Rectal smooth muscle tissue (tissue), 1 donor: ENCODE measurements around the gene GPRIN1.

Source experiments
- H3K27ac ChIP-seq: one replicate; pipeline ENCODE4 v1.7.0; 2013; ENCODE audit warnings: low read depth, low read length, inconsistent platforms
- H3K27me3 ChIP-seq: one replicate; pipeline ENCODE4 v1.7.0; 2013; ENCODE audit warnings: low read length; ENCODE audit not compliant: control insufficient read depth, insufficient read depth
- H3K36me3 ChIP-seq: one replicate; pipeline ENCODE4 v1.7.0; 2013; ENCODE audit warnings: low read length; ENCODE audit not compliant: control insufficient read depth, insufficient read depth
- H3K4me1 ChIP-seq: one replicate; pipeline ENCODE4 v1.7.0; 2013; ENCODE audit warnings: low read length; ENCODE audit not compliant: control insufficient read depth, insufficient read depth
- H3K4me3 ChIP-seq: one replicate; pipeline ENCODE4 v1.7.0; 2013; ENCODE audit warnings: low read length
- H3K9ac ChIP-seq: one replicate; pipeline ENCODE4 v1.7.0; 2013; ENCODE audit warnings: low read length

Gene GPRIN1

DNA sequence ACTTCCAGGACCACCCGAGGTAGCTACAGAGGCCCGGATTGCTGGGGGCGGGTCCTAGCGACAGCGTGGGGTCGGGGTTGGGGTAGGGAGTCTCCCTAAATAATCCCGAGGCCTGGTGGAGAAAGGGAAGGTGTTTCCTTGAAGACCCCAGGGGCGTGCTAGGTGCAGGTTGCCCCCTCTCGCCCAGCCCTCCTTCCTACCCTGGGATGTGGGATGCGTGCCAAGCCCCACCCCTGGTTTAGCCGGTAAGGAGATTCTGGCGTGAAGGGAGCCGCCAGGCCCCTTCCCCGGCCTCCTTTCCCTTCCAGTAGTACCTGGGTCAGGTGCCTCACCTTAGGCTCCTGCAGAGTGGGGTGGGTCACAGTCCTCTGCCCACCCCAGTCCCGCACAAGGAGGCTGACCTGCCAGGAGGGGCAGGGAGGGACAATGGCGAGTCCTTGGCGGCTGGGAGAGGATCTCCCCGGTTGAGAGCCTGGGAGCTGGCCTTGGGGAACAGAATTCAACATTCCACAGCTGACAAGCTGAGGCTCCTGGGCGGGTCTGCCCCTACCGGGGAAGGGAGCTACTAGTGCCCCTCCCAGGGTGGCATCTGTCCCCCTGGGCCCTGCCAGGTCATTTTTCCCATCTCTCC lies 38.0 kb upstream of the GPRIN1 start:
- Histone ChIP-seq H3K4me1 (peaks cover 6% of the 10 kb centered on the region), H3K4me3 (peak overlapping the region; percentile 85), H3K9ac (peak overlapping the region; percentile 68), H3K27me3 (no peaks in the 10 kb centered on the region), H3K27ac (peak overlapping the region; percentile 64), H3K36me3 (peaks cover under 1% of the 10 kb centered on the region)

DNA sequence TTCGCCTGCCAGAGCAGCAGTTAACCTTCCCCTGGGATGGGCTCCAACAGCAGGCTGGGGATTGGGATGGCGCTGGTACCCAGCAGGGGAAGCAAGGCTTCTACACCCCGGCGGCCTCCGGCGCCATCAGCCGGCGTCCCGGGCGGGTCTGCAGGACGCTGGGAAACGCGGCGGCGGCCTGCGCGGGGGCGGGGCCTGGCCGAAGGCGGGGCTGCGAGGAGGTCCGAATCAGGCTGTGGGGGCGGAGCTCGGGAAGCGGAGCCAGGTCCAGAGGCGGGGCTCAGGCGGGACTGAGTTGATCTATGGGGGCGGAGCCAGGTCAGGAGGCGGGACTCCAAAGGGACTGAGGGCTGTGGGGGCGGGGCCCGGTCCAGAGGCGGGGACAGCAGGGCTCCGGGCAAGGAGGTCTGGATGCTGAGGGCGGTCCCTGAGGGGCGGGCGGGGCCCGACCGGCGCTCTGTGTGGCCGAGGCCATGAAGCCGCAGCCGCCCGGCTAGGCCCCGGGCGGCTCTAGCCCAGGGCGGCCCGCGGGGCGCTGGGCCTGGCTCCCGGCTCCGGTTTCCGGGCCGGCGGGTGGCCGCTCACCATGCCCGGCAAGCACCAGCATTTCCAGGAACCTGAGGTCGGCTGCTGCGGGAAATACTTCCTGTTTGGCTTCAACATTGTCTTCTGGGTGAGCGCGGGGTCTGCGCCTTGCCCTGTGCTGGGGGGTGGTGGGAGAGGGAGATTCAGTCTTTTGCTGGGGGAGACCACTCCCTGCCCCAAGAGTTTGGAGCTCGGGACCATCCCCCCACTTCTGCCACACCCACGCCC lies 37.3 kb upstream of the GPRIN1 start, which contains the start of gene TSPAN17:
TSPAN17 (plus strand) TSS at position 455 of the 813 bp plus-strand sequence; CDS start at position 587, 132 bp downstream.
- H3K36me3 ChIP-seq: no peaks in the 10 kb centered on the region
- H3K27me3 ChIP-seq: no peaks in the 10 kb centered on the region
- H3K4me3 ChIP-seq: peak within 1 kb of the TSS; percentile 85
- H3K27ac ChIP-seq: peak within 1 kb of the TSS; percentile 77
- peak within 1 kb of the TSS; percentile 68 for H3K9ac ChIP-seq
- H3K4me1 ChIP-seq: peaks cover 6% of the 10 kb centered on the region

DNA sequence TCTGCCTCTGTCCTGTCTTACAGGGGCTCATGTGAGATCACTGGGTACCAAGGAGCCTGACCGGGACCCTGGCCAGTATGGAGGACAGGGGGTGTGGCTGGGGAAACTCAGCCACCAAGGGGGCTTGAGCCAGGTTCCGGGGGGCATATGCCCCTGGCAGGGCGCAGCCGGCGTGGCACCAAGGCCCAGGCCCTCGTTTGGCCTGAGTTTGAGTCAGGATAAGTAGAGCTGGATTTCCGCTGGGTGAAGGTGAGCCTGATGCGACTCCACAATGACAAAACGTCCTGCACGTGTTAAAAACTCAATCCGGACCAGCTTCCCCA lies 36.7 kb upstream of the GPRIN1 start:
- Histone ChIP-seq H3K4me3 (peak overlapping the region; percentile 77), H3K9ac (peak overlapping the region; percentile 7), H3K27me3 (no peaks in the 10 kb centered on the region), H3K36me3 (no peaks in the 10 kb centered on the region), H3K4me1 (peaks cover 6% of the 10 kb centered on the region), H3K27ac (peak overlapping the region; percentile 77)

DNA sequence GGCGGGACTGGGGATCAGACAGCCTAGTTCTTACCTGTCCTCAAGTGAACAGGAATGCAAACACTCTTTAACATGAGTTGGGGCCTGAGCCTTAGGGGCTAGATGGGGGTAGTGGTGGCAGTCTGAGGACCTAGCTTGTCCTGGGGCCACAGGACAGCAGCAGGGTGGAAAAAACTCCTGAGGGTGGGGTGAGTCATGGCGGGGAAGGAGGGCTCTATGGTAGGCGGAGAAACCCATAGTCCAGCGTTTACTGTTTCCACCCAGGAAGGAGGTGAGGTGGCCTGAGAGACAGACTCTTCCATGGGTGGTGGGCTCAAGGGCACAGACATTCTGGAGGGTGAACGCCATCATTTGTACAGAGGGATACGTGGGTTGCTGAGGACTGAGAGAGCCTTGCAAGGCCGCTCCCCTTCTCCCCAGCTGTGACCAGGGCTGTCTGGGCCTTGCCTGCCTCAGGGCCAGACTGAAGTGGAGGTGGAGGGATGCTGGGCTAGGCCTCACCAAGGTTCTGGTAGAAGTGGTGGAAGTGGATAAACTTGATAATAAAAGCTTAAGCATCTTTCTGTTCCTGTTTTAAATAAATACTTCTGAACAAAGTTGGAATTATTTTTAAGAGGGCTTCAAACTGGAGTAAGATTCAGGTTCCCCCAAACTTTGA lies 36.2 kb upstream of the GPRIN1 start:
- peak overlapping the region; percentile 77 for H3K4me3 ChIP-seq

DNA sequence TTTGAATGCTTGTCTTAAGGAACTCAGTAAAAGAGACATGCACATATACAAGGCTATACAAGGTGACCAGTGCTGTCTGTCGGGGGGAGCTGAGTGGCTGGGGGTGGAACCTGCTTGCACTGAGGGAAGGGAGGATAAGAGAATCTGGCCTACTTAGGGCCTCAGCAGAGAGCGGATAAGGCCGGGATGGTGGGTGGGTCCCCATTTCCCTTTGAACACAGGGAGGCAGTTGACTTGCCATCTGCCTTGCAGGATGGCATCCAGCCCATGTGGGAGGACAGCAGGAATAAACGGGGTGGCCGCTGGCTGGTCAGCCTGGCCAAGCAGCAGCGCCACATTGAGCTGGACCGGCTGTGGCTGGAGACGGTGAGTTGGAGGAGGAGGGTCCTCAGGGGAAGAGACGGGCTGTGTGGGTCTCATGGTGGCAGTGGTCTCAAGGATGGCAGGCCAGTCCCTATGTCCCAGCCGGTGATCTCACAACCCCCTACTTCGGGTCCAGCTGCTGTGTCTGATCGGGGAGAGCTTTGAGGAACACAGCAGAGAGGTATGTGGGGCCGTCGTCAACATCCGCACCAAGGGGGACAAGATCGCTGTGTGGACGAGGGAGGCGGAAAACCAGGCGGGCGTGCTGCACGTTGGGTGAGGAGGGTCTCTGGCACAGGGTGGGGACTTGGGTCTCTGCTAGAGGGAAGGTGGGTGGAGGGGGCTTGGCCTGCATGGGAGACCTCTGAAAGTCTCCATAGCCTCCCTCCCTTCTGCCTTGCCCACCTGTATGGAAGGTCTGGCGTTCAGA lies 35.1 kb upstream of the GPRIN1 start:
- no peak overlapping the region for H3K9ac ChIP-seq

More for the DNA sequence above, 36.2 kb upstream of the GPRIN1 start:
- no peaks in the 10 kb centered on the region for H3K36me3 ChIP-seq
- no peak overlapping the region for H3K27ac ChIP-seq
- H3K4me1 ChIP-seq: peaks cover 6% of the 10 kb centered on the region
- H3K27me3 ChIP-seq: no peaks in the 10 kb centered on the region
- H3K9ac ChIP-seq: no peak overlapping the region

DNA sequence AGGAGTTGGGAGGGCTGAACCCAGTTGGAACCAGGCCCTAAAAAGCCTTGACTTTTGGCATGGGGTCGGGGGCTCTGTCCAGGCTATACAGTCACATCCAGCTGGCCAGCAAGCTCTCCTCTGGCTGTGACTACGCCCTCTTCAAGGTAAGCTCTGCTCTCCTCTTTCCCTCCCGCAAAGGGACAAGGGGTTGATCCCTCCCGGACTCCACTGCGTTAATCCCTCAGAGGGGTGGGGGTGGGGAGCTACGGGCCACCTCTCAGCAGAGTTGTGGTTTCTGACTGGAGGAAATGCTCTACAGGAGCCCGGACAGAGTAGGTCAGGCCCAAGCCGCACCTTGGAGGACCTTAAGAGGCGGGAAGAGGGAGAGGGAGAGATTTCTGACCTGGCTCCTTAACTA lies 34.3 kb upstream of the GPRIN1 start:
- Histone ChIP-seq H3K27ac (no peak overlapping the region), H3K4me3 (no peak overlapping the region), H3K9ac (no peak overlapping the region), H3K36me3 (no peaks in the 10 kb centered on the region), H3K27me3 (no peaks in the 10 kb centered on the region), H3K4me1 (peaks cover 6% of the 10 kb centered on the region)

More for the DNA sequence above, 35.1 kb upstream of the GPRIN1 start:
- peaks cover 6% of the 10 kb centered on the region for H3K4me1 ChIP-seq
- no peak overlapping the region for H3K4me3 ChIP-seq
- H3K27me3 ChIP-seq: no peaks in the 10 kb centered on the region
- H3K27ac ChIP-seq: no peak overlapping the region
- no peaks in the 10 kb centered on the region for H3K36me3 ChIP-seq

DNA sequence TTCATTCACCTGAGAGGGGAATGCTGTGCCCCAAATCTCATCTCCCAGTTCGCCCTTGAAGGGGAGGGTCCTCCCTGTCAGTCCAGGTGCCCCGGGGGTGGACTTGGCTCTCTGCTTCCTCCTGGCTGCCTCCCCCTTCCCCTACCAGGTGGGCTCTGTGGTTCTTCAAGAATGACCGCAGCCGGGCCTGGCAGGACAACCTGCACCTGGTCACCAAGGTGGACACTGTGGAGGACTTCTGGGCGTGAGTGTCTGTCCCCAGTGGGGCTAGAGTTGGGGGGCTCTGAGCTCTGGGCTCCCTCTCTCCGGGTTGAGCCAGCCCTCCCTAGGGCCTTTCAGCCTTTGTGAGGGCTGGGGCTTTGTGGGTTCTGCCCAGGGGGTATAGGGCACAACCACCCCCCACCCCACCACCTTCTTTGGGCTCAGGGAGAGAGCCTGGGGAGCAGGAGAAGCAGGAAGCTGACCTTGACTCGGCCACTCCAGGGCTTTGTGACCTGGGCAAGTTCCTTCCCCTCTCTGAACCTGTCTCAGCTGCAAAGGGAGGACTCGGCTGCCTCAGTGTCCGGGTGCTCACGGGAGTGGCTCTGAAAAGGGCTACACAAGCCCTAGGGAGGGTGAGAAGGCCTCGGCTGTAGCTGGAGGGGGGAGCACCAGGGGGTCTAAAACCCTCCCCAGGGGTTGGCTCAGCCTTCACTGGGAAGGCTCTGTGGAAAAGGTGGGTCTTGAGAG lies 33.7 kb upstream of the GPRIN1 start:
- Histone ChIP-seq H3K9ac (no peak overlapping the region), H3K36me3 (no peaks in the 10 kb centered on the region), H3K27ac (no peak overlapping the region), H3K4me3 (no peak overlapping the region), H3K4me1 (peaks cover 6% of the 10 kb centered on the region), H3K27me3 (no peaks in the 10 kb centered on the region)

DNA sequence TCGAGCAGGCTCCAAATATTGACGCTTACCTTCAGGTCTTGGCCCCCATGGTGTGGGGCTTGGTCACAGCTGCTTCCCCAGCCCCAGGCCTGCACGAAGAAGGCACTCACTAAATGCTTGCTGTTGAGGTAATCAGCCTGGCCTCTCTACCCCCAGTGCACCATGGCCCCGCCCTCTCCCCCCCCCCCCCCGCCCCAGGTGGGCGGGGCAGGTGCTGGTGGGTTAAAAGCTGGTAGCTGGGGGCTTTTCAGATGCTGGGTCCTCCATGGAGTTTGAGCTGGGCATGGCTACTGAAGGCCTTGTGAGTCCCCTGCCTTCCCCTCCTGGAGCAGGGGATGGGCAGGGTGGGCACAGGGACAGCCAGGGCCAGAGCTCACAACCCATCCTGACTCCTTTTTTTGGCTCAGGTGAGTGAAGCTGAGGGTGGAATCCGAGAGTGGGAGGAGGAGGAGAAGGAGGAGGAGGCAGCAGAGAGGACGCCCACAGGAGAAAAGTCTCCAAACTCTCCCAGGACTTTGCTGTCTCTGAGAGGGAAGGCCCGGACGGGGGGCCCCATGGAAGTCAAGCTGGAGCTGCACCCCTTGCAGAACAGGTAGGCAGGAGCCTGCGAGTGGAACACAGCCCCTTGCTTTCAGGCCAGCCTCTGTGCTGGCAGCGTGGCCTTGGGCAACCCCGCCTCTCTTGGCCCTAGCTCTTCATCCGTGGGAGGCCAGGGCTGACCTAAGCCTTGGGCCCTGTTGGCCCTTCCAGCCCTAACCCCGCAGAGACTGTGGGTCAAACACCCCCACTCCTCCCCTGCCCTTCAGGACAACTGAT lies 32.9 kb upstream of the GPRIN1 start:
- Histone ChIP-seq H3K27ac (no peak overlapping the region), H3K4me1 (peaks cover under 1% of the 10 kb centered on the region), H3K9ac (no peak overlapping the region), H3K27me3 (no peaks in the 10 kb centered on the region), H3K36me3 (no peaks in the 10 kb centered on the region), H3K4me3 (no peak overlapping the region)

DNA sequence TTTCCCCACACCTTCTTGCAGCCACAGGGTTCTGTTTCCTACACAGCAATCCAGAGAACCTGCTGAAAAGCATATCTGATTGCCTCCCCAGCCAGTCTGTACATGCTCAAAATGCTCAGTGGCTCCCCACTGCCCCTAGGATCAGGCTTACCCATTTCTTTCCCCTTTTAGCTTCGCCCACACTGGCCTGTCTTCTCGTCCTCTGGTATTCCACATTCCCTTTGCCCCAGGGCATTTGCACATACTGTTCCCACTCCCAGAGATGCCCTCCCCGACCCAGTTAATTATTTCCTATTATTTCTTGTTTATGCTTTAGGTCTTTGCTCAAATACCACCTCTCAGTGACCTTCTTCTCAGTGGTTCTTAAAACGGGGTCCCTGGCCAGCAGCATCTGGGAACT lies 30.7 kb upstream of the GPRIN1 start:
- H3K4me1 ChIP-seq: no peaks in the 10 kb centered on the region
- no peaks in the 10 kb centered on the region for H3K27me3 ChIP-seq
- no peak overlapping the region for H3K4me3 ChIP-seq
- H3K27ac ChIP-seq: no peak overlapping the region
- no peak overlapping the region for H3K9ac ChIP-seq
- H3K36me3 ChIP-seq: no peaks in the 10 kb centered on the region

DNA sequence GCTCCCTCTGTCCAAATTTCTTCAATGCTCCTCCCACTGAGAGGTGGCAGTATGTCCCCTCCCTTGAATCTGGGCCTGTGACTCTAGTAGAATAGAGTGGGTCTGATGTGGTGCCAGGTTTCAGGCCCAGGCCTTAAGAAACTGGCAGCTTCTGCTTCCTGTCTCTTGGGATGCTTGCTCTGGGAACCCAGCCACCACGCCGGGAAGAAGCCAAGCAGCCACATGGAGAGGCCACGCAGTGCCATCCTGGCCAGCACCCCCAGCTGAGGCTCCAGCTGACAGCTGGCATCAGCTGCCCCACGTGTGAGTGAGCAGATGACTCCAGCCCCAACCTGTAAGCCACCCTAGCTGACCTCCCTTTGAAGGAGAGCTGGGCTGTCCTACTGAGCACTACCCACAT lies 30.0 kb upstream of the GPRIN1 start:
- no peak overlapping the region for H3K4me3 ChIP-seq
- H3K36me3 ChIP-seq: no peaks in the 10 kb centered on the region
- no peaks in the 10 kb centered on the region for H3K27me3 ChIP-seq
- H3K27ac ChIP-seq: no peak overlapping the region
- H3K9ac ChIP-seq: no peak overlapping the region
- no peaks in the 10 kb centered on the region for H3K4me1 ChIP-seq

DNA sequence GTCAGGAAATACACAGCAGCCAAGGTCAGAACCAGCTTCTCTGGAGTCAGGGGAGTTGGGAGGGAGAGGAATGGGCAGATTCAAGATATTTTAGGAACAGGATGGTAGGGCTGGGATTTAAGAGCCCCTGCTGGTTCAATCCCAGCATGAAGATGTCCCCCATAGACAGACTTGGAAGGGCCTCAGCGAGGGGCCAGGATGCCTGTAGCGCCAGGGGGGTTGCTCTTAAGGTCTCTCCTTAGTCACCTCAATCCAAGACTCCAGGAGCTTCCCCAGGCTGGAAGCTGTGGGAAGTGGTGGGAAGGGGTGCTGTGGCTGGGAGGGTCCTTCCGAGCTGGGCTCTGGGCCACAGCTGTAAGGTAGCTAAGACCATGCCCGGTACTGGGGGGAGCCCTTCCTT lies 29.3 kb upstream of the GPRIN1 start:
- Histone ChIP-seq H3K27ac (no peak overlapping the region), H3K36me3 (no peaks in the 10 kb centered on the region), H3K4me1 (no peaks in the 10 kb centered on the region), H3K9ac (no peak overlapping the region), H3K27me3 (no peaks in the 10 kb centered on the region), H3K4me3 (no peak overlapping the region)
